ENCODE data around the gene PSME1.

Gene PSME1

GRCh38 chr14:24184104-24184970 is 48.3 kb downstream of the PSME1 start:
- Histone ChIP-seq H3K4me3 (ENCODE audit: low read depth in 1 of 2, low read length in 1 of 2) (no peak overlapping the region), H3K4me1 (ENCODE audit: control insufficient read depth in 1 of 2, insufficient read depth in 1 of 2, low read depth in 1 of 2, low read length in 1 of 2) (peaks cover 15% of the 10 kb centered on the region in 2 experiments), H3K36me3 (peaks cover 68% of the 10 kb centered on the region), H3K27ac (no peak overlapping the region), H3K27me3 (no peaks in the 10 kb centered on the region), H3K9me3 (no peaks in the 10 kb centered on the region)
- TF ChIP-seq CTCF (IDR thresholded peaks at IDR 0.05): no peak

GRCh38 chr14:24185026-24185425 is 49.0 kb downstream of the PSME1 start:
- no peak overlapping the region for H3K4me3 ChIP-seq (ENCODE audit: low read depth in 1 of 2, low read length in 1 of 2)
- H3K27me3 ChIP-seq: no peaks in the 10 kb centered on the region
- H3K9me3 ChIP-seq: no peaks in the 10 kb centered on the region
- H3K4me1 ChIP-seq (ENCODE audit: control insufficient read depth in 1 of 2, insufficient read depth in 1 of 2, low read depth in 1 of 2, low read length in 1 of 2): peaks cover 15 to 16% of the 10 kb centered on the region in 2 experiments
- no peak for TF ChIP-seq CTCF (IDR thresholded peaks at IDR 0.05)
- H3K27ac ChIP-seq: no peak overlapping the region
- peaks cover 62% of the 10 kb centered on the region for H3K36me3 ChIP-seq

GRCh38 chr14:24185741-24186140 is 49.7 kb downstream of the PSME1 start:
- Histone ChIP-seq H3K9me3 (no peaks in the 10 kb centered on the region), H3K27ac (no peak overlapping the region), H3K4me1 (ENCODE audit: control insufficient read depth in 1 of 2, insufficient read depth in 1 of 2, low read depth in 1 of 2, low read length in 1 of 2) (peaks cover 15 to 16% of the 10 kb centered on the region in 2 experiments), H3K36me3 (peaks cover 59% of the 10 kb centered on the region), H3K4me3 (ENCODE audit: low read depth in 1 of 2, low read length in 1 of 2) (no peak overlapping the region), H3K27me3 (no peaks in the 10 kb centered on the region)
- TF ChIP-seq CTCF (IDR thresholded peaks at IDR 0.05): no peak

- H3K36me3 ChIP-seq: peaks cover 50% of the 10 kb centered on the region
Observed at GRCh38 chr14:24186831-24187538, 51.0 kb downstream of the PSME1 start.

GRCh38 chr14:24187539-24187915 is 51.5 kb downstream of the PSME1 start:
- TF ChIP-seq CTCF (IDR thresholded peaks at IDR 0.05): no peak
- peaks cover 15 to 16% of the 10 kb centered on the region in 2 experiments for H3K4me1 ChIP-seq (ENCODE audit: control insufficient read depth in 1 of 2, insufficient read depth in 1 of 2, low read depth in 1 of 2, low read length in 1 of 2)
- peaks cover 50% of the 10 kb centered on the region for H3K36me3 ChIP-seq
- H3K27me3 ChIP-seq: no peaks in the 10 kb centered on the region
- peak overlapping the region; percentile 72 for H3K27ac ChIP-seq
- H3K9me3 ChIP-seq: no peaks in the 10 kb centered on the region
- H3K4me3 ChIP-seq (ENCODE audit: low read depth in 1 of 2, low read length in 1 of 2): peak overlapping the region; percentile 70 to 74

More at GRCh38 chr14:24186831-24187538, 51.0 kb downstream of the PSME1 start:
- H3K27me3 ChIP-seq: no peaks in the 10 kb centered on the region
- H3K4me3 ChIP-seq (ENCODE audit: low read depth in 1 of 2, low read length in 1 of 2): no peak overlapping the region
- no peak for TF ChIP-seq CTCF (IDR thresholded peaks at IDR 0.05)
- H3K9me3 ChIP-seq: no peaks in the 10 kb centered on the region
- H3K27ac ChIP-seq: no peak overlapping the region
- H3K4me1 ChIP-seq (ENCODE audit: control insufficient read depth in 1 of 2, insufficient read depth in 1 of 2, low read depth in 1 of 2, low read length in 1 of 2): peaks cover 15 to 16% of the 10 kb centered on the region in 2 experiments

Data from neutrophil (primary cell).